Ishikawa (cell line): ENCODE data around the gene IBSP.

Source experiments
- CEBPB ChIP-seq: IDR thresholded peaks from 2 replicates; pipeline ENCODE4 v1.6.1; 2012
- CREB1 ChIP-seq: IDR thresholded peaks from 2 replicates; pipeline ENCODE4 v1.6.1; 2012; ENCODE audit warnings: low read depth
- EGR1 ChIP-seq: IDR thresholded peaks from 2 replicates; pipeline ENCODE4 v1.6.1; 2012
- EP300 ChIP-seq: IDR thresholded peaks from 2 replicates; pipeline ENCODE4 v1.6.1; 2012; ENCODE audit warnings: borderline replicate concordance
- FOXM1 ChIP-seq: IDR thresholded peaks from 2 replicates; pipeline ENCODE4 v1.6.1; 2012; ENCODE audit warnings: low read depth, borderline replicate concordance
- NFIC ChIP-seq: IDR thresholded peaks from 2 replicates; pipeline ENCODE4 v1.6.1; 2012
- RAD21 ChIP-seq: IDR thresholded peaks from 2 replicates; pipeline ENCODE4 v1.6.1; 2012; ENCODE audit warnings: low read depth
- REST ChIP-seq: IDR thresholded peaks from 2 replicates; pipeline ENCODE4 v1.6.1; 2012; ENCODE audit warnings: low read depth, mild to moderate bottlenecking
- TAF1 ChIP-seq: IDR thresholded peaks from 2 replicates; pipeline ENCODE4 v1.6.1; 2012; ENCODE audit warnings: low read depth, mild to moderate bottlenecking
- TCF12 ChIP-seq: IDR thresholded peaks from 2 replicates; pipeline ENCODE4 v1.6.1; 2012; ENCODE audit warnings: low read depth
- TEAD4 ChIP-seq: IDR thresholded peaks from 2 replicates; pipeline ENCODE4 v1.6.1; 2012
- YY1 ChIP-seq: IDR thresholded peaks from 2 replicates; pipeline ENCODE4 v1.6.1; 2012; ENCODE audit warnings: low read depth
- ZBTB7A ChIP-seq: IDR thresholded peaks from 2 replicates; pipeline ENCODE4 v1.6.1; 2012; ENCODE audit warnings: low read depth
- TF ChIP-seq, protein P1 (sequence below): IDR thresholded peaks from 2 replicates; pipeline ENCODE4 v1.6.1; 2012
- TF ChIP-seq, protein P2 (sequence below): IDR thresholded peaks from 2 replicates; pipeline ENCODE4 v1.6.1; 2012

The IBSP gene, protein sequence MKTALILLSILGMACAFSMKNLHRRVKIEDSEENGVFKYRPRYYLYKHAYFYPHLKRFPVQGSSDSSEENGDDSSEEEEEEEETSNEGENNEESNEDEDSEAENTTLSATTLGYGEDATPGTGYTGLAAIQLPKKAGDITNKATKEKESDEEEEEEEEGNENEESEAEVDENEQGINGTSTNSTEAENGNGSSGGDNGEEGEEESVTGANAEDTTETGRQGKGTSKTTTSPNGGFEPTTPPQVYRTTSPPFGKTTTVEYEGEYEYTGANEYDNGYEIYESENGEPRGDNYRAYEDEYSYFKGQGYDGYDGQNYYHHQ

GRCh38 chr4:87799301-87800113, at the start of gene IBSP:
Gene IBSP, plus strand, starts transcription at chr4:87799554. Its CDS starts 2,808 bp downstream, at chr4:87802362.
- no peak for TF ChIP-seq EGR1
- TF ChIP-seq EP300: no peak
- no peak for TF ChIP-seq TAF1
- TF ChIP-seq, protein P1, sequence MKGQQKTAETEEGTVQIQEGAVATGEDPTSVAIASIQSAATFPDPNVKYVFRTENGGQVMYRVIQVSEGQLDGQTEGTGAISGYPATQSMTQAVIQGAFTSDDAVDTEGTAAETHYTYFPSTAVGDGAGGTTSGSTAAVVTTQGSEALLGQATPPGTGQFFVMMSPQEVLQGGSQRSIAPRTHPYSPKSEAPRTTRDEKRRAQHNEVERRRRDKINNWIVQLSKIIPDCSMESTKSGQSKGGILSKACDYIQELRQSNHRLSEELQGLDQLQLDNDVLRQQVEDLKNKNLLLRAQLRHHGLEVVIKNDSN: no peak
- no peak for TF ChIP-seq CEBPB
- TF ChIP-seq TCF12: no peak
- no peak for TF ChIP-seq RAD21
- TF ChIP-seq REST: no peak

DNA sequence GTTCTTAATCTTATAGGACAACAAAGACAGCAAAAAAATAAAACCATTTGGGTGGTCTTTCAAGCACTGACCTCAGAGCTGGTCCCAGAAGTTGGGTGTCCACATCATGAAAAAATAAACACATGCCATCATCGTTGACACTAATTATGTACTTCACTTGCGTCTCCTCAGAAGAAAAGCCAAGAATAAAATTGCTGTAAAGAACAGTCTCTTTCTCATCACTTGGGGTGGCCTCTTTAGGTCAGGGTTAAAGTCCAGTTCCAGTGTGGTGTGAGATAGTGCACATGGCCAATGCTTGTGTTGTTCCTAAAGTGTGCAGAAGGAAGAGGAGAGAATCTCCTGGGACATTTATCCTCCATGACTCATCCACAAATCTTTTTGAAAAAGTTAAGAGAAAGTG, 49.5 kb upstream of the IBSP start:
- no peak for TF ChIP-seq EGR1
- no peak for TF ChIP-seq FOXM1
- no peak for TF ChIP-seq REST
- no peak for TF ChIP-seq NFIC
- TF ChIP-seq, protein P2, sequence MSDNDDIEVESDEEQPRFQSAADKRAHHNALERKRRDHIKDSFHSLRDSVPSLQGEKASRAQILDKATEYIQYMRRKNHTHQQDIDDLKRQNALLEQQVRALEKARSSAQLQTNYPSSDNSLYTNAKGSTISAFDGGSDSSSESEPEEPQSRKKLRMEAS: no peak
- TF ChIP-seq, protein P1: no peak
- no peak for TF ChIP-seq TEAD4
- TF ChIP-seq CEBPB: no peak
- no peak for TF ChIP-seq CREB1
- no peak for TF ChIP-seq YY1

GRCh38 chr4:87758270-87758669, 41.1 kb upstream of the IBSP start:
- TF ChIP-seq YY1: no peak
- TF ChIP-seq, protein P1: no peak
- TF ChIP-seq NFIC: no peak
- TF ChIP-seq ZBTB7A: no peak
- TF ChIP-seq EGR1: no peak
- no peak for TF ChIP-seq FOXM1
- TF ChIP-seq RAD21: no peak
- TF ChIP-seq TCF12: no peak
- TF ChIP-seq CEBPB: no peak
- no peak for TF ChIP-seq TAF1
- no peak for TF ChIP-seq REST
- no peak for TF ChIP-seq CREB1
- TF ChIP-seq TEAD4: no peak
- TF ChIP-seq, protein P2: no peak
- TF ChIP-seq EP300: no peak
